SK-N-SH treated with all-trans-retinoic acid at 6 μM for 48 hours (cell line): ENCODE measurements around the gene FAM83C.

Experiments
- ATAC-seq: fragments of 200-7000 bp; cut with Tn5 transposase; 3 replicates; pipeline ENCODE4 v1.9.1; 2020; ENCODE audit warnings: mild to moderate bottlenecking, moderate library complexity
- ARNTL ChIP-seq: fragments of 450-650 bp; formaldehyde crosslinking; IDR thresholded peaks from 2 replicates; pipeline ENCODE4 v1.5.0; 2020; ENCODE audit warnings: low read depth, mild to moderate bottlenecking, moderate library complexity, borderline replicate concordance
- BACH2 ChIP-seq: fragments of 250-450 bp; sonication (Bioruptor Pico); IDR thresholded peaks from 2 replicates; pipeline ENCODE4 v1.9.0; 2021; ENCODE audit warnings: mild to moderate bottlenecking, borderline replicate concordance
- CSDC2 ChIP-seq: fragments of 250-450 bp; sonication (Bioruptor Pico); IDR thresholded peaks from 2 replicates; pipeline ENCODE4 v1.5.0; 2020; ENCODE audit warnings: mild to moderate bottlenecking, moderate library complexity
- ESRRG ChIP-seq: fragments of 250-450 bp; sonication (Bioruptor Pico); IDR thresholded peaks from 2 replicates; pipeline ENCODE4 v1.6.1; 2021; ENCODE audit warnings: mild to moderate bottlenecking
- GLIS3 ChIP-seq: fragments of 250-450 bp; sonication (Bioruptor Pico); IDR thresholded peaks from 2 replicates; pipeline ENCODE4 v1.5.0; 2020; ENCODE audit warnings: mild to moderate bottlenecking, moderate library complexity
- ISL1 ChIP-seq: fragments of 250-450 bp; sonication (Bioruptor Pico); IDR thresholded peaks from 2 replicates; pipeline ENCODE4 v2.1.2; 2022; ENCODE audit warnings: mild to moderate bottlenecking, moderate library complexity
- OSR1 ChIP-seq: fragments of 250-450 bp; sonication (Bioruptor Pico); IDR thresholded peaks from 2 replicates; pipeline ENCODE4 v1.8.0; 2022; ENCODE audit warnings: moderate library complexity, mild to moderate bottlenecking, inconsistent platforms
- PATZ1 ChIP-seq: fragments of 250-450 bp; sonication (Bioruptor Pico); IDR thresholded peaks from 2 replicates; pipeline ENCODE4 v1.8.0; 2020; ENCODE audit warnings: mild to moderate bottlenecking, moderate library complexity, borderline replicate concordance
- RARB ChIP-seq: fragments of 250-450 bp; sonication (Bioruptor Pico); IDR thresholded peaks from 2 replicates; pipeline ENCODE4 v1.8.0; 2021; ENCODE audit warnings: mild to moderate bottlenecking, moderate library complexity
- SNAI2 ChIP-seq: fragments of 250-450 bp; sonication (Bioruptor Pico); IDR thresholded peaks from 2 replicates; pipeline ENCODE4 v1.5.0; 2020; ENCODE audit warnings: mild to moderate bottlenecking, moderate library complexity
- TCF4 ChIP-seq: fragments of 250-450 bp; sonication (Bioruptor Pico); IDR thresholded peaks from 2 replicates; pipeline ENCODE4 v1.8.0; 2021; ENCODE audit warnings: mild to moderate bottlenecking, moderate library complexity, borderline replicate concordance
- ZC3H10 ChIP-seq: fragments of 250-450 bp; sonication (Bioruptor Pico); IDR thresholded peaks from 2 replicates; pipeline ENCODE4 v1.5.1; 2021; ENCODE audit warnings: mild to moderate bottlenecking, moderate library complexity
- ZFP3 ChIP-seq: fragments of 250-450 bp; sonication (Bioruptor Pico); IDR thresholded peaks from 2 replicates; pipeline ENCODE4 v1.5.0; 2020; ENCODE audit warnings: mild to moderate bottlenecking, moderate library complexity
- ZFP30 ChIP-seq: fragments of 450-650 bp; formaldehyde crosslinking; IDR thresholded peaks from 2 replicates; pipeline ENCODE4 v1.5.0; 2022; ENCODE audit warnings: mild to moderate bottlenecking, moderate library complexity
- ZNF565 ChIP-seq: fragments of 450-650 bp; formaldehyde crosslinking; conservative IDR thresholded peaks from 2 replicates; pipeline ENCODE4 v1.5.0; 2020; ENCODE audit warnings: low read depth, mild to moderate bottlenecking, moderate library complexity
- ZNF70 ChIP-seq: fragments of 450-650 bp; formaldehyde crosslinking; IDR thresholded peaks from 2 replicates; pipeline ENCODE4 v1.5.0; 2020; ENCODE audit warnings: mild to moderate bottlenecking, moderate library complexity
- ZNF8 ChIP-seq: fragments of 450-650 bp; formaldehyde crosslinking; IDR thresholded peaks from 2 replicates; pipeline ENCODE4 v1.5.0; 2020; ENCODE audit warnings: mild to moderate bottlenecking, moderate library complexity
- TF ChIP-seq, protein P1 (sequence below): fragments of 250-450 bp; sonication (Bioruptor Pico); IDR thresholded peaks from 2 replicates; pipeline ENCODE4 v1.5.1; 2020; ENCODE audit warnings: low read depth, mild to moderate bottlenecking, moderate library complexity
- TF ChIP-seq, protein P2 (sequence below): fragments of 250-450 bp; sonication (Bioruptor Pico); IDR thresholded peaks from 2 replicates; pipeline ENCODE4 v1.5.0; 2020; ENCODE audit warnings: mild to moderate bottlenecking, moderate library complexity
- TF ChIP-seq, protein P3 (sequence below): fragments of 250-450 bp; sonication (Bioruptor Pico); IDR thresholded peaks from 2 replicates; pipeline ENCODE4 v1.5.1; 2021; ENCODE audit warnings: mild to moderate bottlenecking, moderate library complexity

Gene FAM83C

DNA sequence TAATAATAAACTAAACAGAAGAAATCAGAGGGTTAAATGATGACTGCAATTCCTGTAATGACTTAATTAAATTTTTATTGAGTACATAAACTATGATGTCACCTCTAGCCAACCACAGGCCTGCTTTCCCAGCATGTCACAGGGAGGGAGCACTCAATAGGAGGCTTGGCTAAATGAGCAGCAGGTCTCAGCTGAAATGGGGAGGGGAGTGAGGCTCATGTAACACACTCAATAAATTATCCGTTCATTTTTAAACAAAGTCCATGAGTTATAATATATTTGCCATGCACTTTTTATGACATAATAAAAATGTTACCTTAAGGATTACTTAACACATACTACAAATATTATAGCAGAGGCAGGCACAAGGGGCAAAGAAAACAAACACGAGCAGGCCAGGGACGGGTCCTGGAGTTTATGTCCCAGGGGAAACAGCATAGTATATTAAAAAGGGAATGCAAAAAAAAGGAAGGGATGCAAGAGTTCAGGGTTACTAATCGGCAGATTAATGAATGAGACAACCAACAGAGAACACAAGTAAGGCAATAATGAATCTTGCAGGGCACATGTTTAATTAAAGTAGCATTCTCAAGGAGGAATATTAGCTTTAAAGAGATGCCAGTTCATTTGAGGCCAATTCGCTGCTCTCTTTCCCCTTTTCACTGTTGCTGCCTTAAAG, 27.1 kb upstream of the FAM83C start (continued):
- TF ChIP-seq ZC3H10 (CRISPR knock-in tag): no peak
- TF ChIP-seq ISL1: no peak; the same call in 1 of the 2 replicates
- TF ChIP-seq ZNF8 (CRISPR knock-in tag): no peak
- TF ChIP-seq GLIS3 (CRISPR knock-in tag): no peak
- TF ChIP-seq CSDC2 (CRISPR knock-in tag): no peak
- TF ChIP-seq ZNF70 (CRISPR knock-in tag): no peak
- no peak for TF ChIP-seq PATZ1 (CRISPR knock-in tag)
- TF ChIP-seq BACH2: no peak
- TF ChIP-seq ZFP3 (CRISPR knock-in tag): no peak; the same call in 1 of the 2 replicates
- no peak for TF ChIP-seq ESRRG

DNA sequence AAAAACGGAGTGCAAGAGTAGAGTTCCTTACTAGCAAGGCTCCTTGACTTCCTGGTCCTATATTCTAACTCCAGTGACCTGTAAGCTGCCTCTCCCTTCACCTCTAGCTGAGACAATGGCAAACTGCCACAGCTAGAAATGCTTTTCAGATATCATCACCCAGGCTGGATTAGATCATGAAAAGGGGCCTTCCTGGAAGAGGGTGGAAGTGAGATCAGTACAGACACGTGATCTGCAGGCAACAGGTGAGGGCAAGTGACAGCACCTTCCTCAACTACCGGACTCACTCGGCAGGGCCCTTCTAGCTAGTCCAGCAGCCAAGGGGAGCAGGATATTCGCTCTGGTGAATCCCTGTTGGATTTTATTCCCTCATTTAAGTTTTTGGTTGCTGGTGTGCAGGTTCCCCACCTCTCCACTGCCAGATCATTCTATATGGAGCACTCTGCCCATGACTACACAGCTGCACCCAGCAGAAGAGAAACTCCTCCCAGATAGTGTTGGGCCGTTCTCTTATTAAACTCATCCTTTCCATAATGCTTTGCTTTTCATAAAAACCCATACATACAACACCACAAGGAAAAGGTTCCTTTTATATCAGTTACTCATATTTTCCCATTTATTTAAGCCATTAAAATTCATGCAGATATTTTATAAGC, 26.4 kb upstream of the FAM83C start:
- ATAC-seq: peak; percentile 70
- TF ChIP-seq, protein P1, sequence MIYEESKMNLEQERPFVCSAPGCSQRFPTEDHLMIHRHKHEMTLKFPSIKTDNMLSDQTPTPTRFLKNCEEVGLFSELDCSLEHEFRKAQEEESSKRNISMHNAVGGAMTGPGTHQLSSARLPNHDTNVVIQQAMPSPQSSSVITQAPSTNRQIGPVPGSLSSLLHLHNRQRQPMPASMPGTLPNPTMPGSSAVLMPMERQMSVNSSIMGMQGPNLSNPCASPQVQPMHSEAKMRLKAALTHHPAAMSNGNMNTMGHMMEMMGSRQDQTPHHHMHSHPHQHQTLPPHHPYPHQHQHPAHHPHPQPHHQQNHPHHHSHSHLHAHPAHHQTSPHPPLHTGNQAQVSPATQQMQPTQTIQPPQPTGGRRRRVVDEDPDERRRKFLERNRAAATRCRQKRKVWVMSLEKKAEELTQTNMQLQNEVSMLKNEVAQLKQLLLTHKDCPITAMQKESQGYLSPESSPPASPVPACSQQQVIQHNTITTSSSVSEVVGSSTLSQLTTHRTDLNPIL (CRISPR knock-in tag): peak; percentile 78
- peak; percentile 64; the same call in 1 of the 2 replicates for TF ChIP-seq SNAI2 (CRISPR knock-in tag)
- TF ChIP-seq ZFP3 (CRISPR knock-in tag): peak; percentile 42; the same call in 1 of the 2 replicates
- TF ChIP-seq ISL1: peak; percentile 37; the same call in 1 of the 2 replicates
- TF ChIP-seq OSR1 (CRISPR knock-in tag): no peak

GRCh38 chr20:35317416-35318210, 25.4 kb upstream of the FAM83C start:
- TF ChIP-seq CSDC2 (CRISPR knock-in tag) (no peak), ZNF565 (no peak), ISL1 (no peak), ZNF8 (CRISPR knock-in tag) (no peak), SNAI2 (CRISPR knock-in tag) (no peak), ZFP30 (CRISPR knock-in tag) (no peak), ZC3H10 (CRISPR knock-in tag) (no peak), ESRRG (no peak), OSR1 (CRISPR knock-in tag) (no peak), RARB (CRISPR knock-in tag) (no peak), BACH2 (no peak), ZNF70 (CRISPR knock-in tag) (no peak), ARNTL (CRISPR knock-in tag) (no peak), ZFP3 (CRISPR knock-in tag) (no peak), TCF4 (no peak)
- TF ChIP-seq, protein P1 (CRISPR knock-in tag): no peak
- TF ChIP-seq, protein P2, sequence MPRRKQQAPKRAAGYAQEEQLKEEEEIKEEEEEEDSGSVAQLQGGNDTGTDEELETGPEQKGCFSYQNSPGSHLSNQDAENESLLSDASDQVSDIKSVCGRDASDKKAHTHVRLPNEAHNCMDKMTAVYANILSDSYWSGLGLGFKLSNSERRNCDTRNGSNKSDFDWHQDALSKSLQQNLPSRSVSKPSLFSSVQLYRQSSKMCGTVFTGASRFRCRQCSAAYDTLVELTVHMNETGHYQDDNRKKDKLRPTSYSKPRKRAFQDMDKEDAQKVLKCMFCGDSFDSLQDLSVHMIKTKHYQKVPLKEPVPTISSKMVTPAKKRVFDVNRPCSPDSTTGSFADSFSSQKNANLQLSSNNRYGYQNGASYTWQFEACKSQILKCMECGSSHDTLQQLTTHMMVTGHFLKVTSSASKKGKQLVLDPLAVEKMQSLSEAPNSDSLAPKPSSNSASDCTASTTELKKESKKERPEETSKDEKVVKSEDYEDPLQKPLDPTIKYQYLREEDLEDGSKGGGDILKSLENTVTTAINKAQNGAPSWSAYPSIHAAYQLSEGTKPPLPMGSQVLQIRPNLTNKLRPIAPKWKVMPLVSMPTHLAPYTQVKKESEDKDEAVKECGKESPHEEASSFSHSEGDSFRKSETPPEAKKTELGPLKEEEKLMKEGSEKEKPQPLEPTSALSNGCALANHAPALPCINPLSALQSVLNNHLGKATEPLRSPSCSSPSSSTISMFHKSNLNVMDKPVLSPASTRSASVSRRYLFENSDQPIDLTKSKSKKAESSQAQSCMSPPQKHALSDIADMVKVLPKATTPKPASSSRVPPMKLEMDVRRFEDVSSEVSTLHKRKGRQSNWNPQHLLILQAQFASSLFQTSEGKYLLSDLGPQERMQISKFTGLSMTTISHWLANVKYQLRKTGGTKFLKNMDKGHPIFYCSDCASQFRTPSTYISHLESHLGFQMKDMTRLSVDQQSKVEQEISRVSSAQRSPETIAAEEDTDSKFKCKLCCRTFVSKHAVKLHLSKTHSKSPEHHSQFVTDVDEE (CRISPR knock-in tag): no peak
- TF ChIP-seq, protein P3, sequence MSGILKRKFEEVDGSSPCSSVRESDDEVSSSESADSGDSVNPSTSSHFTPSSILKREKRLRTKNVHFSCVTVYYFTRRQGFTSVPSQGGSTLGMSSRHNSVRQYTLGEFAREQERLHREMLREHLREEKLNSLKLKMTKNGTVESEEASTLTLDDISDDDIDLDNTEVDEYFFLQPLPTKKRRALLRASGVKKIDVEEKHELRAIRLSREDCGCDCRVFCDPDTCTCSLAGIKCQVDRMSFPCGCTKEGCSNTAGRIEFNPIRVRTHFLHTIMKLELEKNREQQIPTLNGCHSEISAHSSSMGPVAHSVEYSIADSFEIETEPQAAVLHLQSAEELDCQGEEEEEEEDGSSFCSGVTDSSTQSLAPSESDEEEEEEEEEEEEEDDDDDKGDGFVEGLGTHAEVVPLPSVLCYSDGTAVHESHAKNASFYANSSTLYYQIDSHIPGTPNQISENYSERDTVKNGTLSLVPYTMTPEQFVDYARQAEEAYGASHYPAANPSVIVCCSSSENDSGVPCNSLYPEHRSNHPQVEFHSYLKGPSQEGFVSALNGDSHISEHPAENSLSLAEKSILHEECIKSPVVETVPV (CRISPR knock-in tag): no peak
- no peak for ATAC-seq
